IMR-90 (cell line): ENCODE results near the gene CYB5B. TPM values are rescaled to one million over a fixed set of nuclear protein-coding genes. Genes with fewer than 3 reads are reported as not detected.

Experiments
- ATAC-seq: fragments of 200-7000 bp; cut with Tn5 transposase; 2 replicates; pipeline ENCODE4 v1.9.1; 2020; ENCODE audit warnings: low read depth, mild to moderate bottlenecking, moderate library complexity
- BruUV-seq: library from RNA; stranded (reverse); fragments of 400-500 nt; replicated peaks from 2 replicates; lab custom pipeline; 2021; lab: Mats Ljungman, UMichigan
- CTCF ChIA-PET: fragments of 300-600 bp; formaldehyde crosslinking; extraction: SDS; loops from one replicate; lab custom pipeline; 2021; ENCODE audit warnings: antibody characterized with exemption; lab: Yijun Ruan, JAX
- POLR2A ChIA-PET: fragments of 300-600 bp; sonication (Branson Sonifier 250); formaldehyde crosslinking; loops from one replicate; lab custom pipeline; 2022; ENCODE audit warnings: antibody characterized with exemption; ENCODE audit not compliant: unreplicated experiment; lab: Charles Lee
- DNase-seq: peaks from one replicate; pipeline ENCODE4 v3.0.0; 2013
- H2AFZ ChIP-seq: replicated peaks from 2 replicates; pipeline ENCODE3; 2013; ENCODE audit warnings: low read length, mild to moderate bottlenecking; ENCODE audit not compliant: poor library complexity
- H2AK5ac ChIP-seq: 2 replicates; pipeline ENCODE4 v1.6.1; 2013; ENCODE audit warnings: low read depth, low read length, inconsistent platforms
- H2AK9ac ChIP-seq: replicated peaks from 2 replicates; pipeline ENCODE3; 2013; ENCODE audit warnings: mild to moderate bottlenecking, low read depth, low read length, moderate library complexity; ENCODE audit not compliant: poor library complexity
- H2BK120ac ChIP-seq: 2 replicates; pipeline ENCODE4 v1.6.1; 2013; ENCODE audit warnings: low read depth, low read length, inconsistent platforms
- H2BK15ac ChIP-seq: 3 replicates; pipeline ENCODE4 v1.6.1; 2013; ENCODE audit warnings: low read depth, low read length, inconsistent platforms
- H2BK20ac ChIP-seq: 2 replicates; pipeline ENCODE4 v1.6.1; 2013; ENCODE audit warnings: low read depth, mild to moderate bottlenecking, inconsistent platforms, low read length, moderate library complexity
- H2BK5ac ChIP-seq: 2 replicates; pipeline ENCODE4 v1.6.1; 2013; ENCODE audit warnings: mild to moderate bottlenecking, low read depth, low read length, inconsistent platforms; ENCODE audit not compliant: poor library complexity, severe bottlenecking
- H3K14ac ChIP-seq: replicated peaks from 2 replicates; pipeline ENCODE4 v1.6.1; 2013; ENCODE audit warnings: low read depth, low read length, inconsistent platforms
- H3K18ac ChIP-seq: 2 replicates; pipeline ENCODE4 v1.6.1; 2013; ENCODE audit warnings: low read depth, low read length, control low read depth
- H3K23ac ChIP-seq: 2 replicates; pipeline ENCODE4 v1.6.1; 2013; ENCODE audit warnings: low read depth, low read length, inconsistent platforms
- H3K27ac ChIP-seq: 2 replicates; pipeline ENCODE4 v1.5.1; 2013; ENCODE audit warnings: mild to moderate bottlenecking, control low read depth, low read length; ENCODE audit not compliant: insufficient read depth
- H3K27me3 ChIP-seq: 2 replicates; pipeline ENCODE4 v1.6.1; 2013; ENCODE audit warnings: low read length; ENCODE audit not compliant: control insufficient read depth, insufficient read depth
- H3K36me3 ChIP-seq: 2 replicates; pipeline ENCODE4 v1.6.1; 2013; ENCODE audit warnings: low read length, mixed read lengths; ENCODE audit not compliant: control insufficient read depth, insufficient read depth
- H3K4ac ChIP-seq: 2 replicates; pipeline ENCODE4 v1.6.1; 2013; ENCODE audit warnings: low read depth, low read length, inconsistent platforms
- H3K4me1 ChIP-seq: 2 replicates; pipeline ENCODE4 v1.6.1; 2013; ENCODE audit warnings: low read length, mixed read lengths; ENCODE audit not compliant: control insufficient read depth, insufficient read depth
- H3K4me2 ChIP-seq: 2 replicates; pipeline ENCODE4 v1.6.1; 2013; ENCODE audit warnings: low read depth, mild to moderate bottlenecking, control low read depth, low read length, moderate library complexity
- H3K4me3 ChIP-seq: 2 replicates; pipeline ENCODE4 v1.5.1; 2013; ENCODE audit warnings: low read depth, mild to moderate bottlenecking, control low read depth, low read length, moderate library complexity; ENCODE audit not compliant: insufficient read depth
- H3K56ac ChIP-seq: 2 replicates; pipeline ENCODE4 v1.6.1; 2013; ENCODE audit warnings: low read length, inconsistent platforms; ENCODE audit not compliant: insufficient read depth; ENCODE audit errors: extremely low read depth
- H3K79me1 ChIP-seq, 2 experiments: 2 replicates each; pipeline ENCODE4 v1.6.1; 2013; ENCODE audit warnings: low read length in 2 of 2, inconsistent platforms in 1 of 2, low read depth in 1 of 2
- H3K9ac ChIP-seq: 2 replicates; pipeline ENCODE4 v1.6.1; 2013; ENCODE audit warnings: low read depth, low read length, control low read depth
- H3K9me1 ChIP-seq: 2 replicates; pipeline ENCODE4 v1.6.1; 2013; ENCODE audit warnings: low read length, inconsistent platforms; ENCODE audit not compliant: insufficient read depth
- H3K9me3 ChIP-seq: 2 replicates; pipeline ENCODE4 v1.6.1; 2013; ENCODE audit warnings: low read length; ENCODE audit not compliant: control insufficient read depth, insufficient read depth
- H4K20me1 ChIP-seq: 2 replicates; pipeline ENCODE4 v1.6.1; 2013; ENCODE audit warnings: low read length, inconsistent platforms; ENCODE audit not compliant: insufficient read depth
- H4K5ac ChIP-seq: 2 replicates; pipeline ENCODE4 v1.6.1; 2013; ENCODE audit warnings: mild to moderate bottlenecking, low read depth, low read length, control low read depth
- H4K8ac ChIP-seq, 2 experiments: 2 replicates each; pipeline ENCODE4 v1.6.1; 2013; ENCODE audit warnings: low read depth in 2 of 2, low read length in 2 of 2, control low read depth in 1 of 2, inconsistent platforms in 1 of 2
- H4K91ac ChIP-seq: 2 replicates; pipeline ENCODE4 v1.6.1; 2013; ENCODE audit warnings: low read depth, low read length, inconsistent platforms; ENCODE audit not compliant: insufficient read depth
- CEBPB ChIP-seq: IDR thresholded peaks from 2 replicates; pipeline ENCODE4 v1.6.1; 2012; ENCODE audit warnings: low read depth, low read length, improper control_type of control experiment
- CHD1 ChIP-seq: IDR thresholded peaks from 2 replicates; pipeline ENCODE4 v1.6.1; 2012; ENCODE audit warnings: low read depth, low read length, improper control_type of control experiment
- FOS ChIP-seq: fragments of 150-350 bp; IDR thresholded peaks from 2 replicates; pipeline ENCODE4 v1.6.1; 2016; ENCODE audit warnings: low read depth, low read length
- POLR2A ChIP-seq: IDR thresholded peaks from 2 replicates; pipeline ENCODE4 v1.6.1; 2012; ENCODE audit warnings: mild to moderate bottlenecking, low read depth, low read length
- RAD21 ChIP-seq: IDR thresholded peaks from 2 replicates; pipeline ENCODE4 v1.6.1; 2012; ENCODE audit warnings: low read length, improper control_type of control experiment
- RCOR1 ChIP-seq: IDR thresholded peaks from 2 replicates; pipeline ENCODE4 v1.6.1; 2012; ENCODE audit warnings: mild to moderate bottlenecking, low read length, improper control_type of control experiment; ENCODE audit not compliant: insufficient replicate concordance
- RFX5 ChIP-seq: IDR thresholded peaks from 2 replicates; pipeline ENCODE4 v1.8.0; 2012; ENCODE audit warnings: low read depth, mild to moderate bottlenecking, low read length, moderate library complexity
- WGBS, 2 experiments: methylation state at CpG; one replicate each; pipeline versions ENCODE4 v1.1.5 to v1.1.7; 2013; ENCODE audit warnings: missing lambda C conversion rate in 2 of 2; ENCODE audit not compliant: insufficient read length in 1 of 2; ENCODE audit errors: extremely low coverage in 2 of 2; 5-methylcytosine and 5-hydroxymethylcytosine counted together
- dilution Hi-C: fragments of 300-500 bp; cut with HindIII; formaldehyde crosslinking; loops from one replicate; pipeline ENCODE4 v1.14.3; 2018; ENCODE audit warnings: low sequenced_read_pairs; ENCODE audit not compliant: unreplicated experiment
- in situ Hi-C: fragments of 300-500 bp; cut with MboI; formaldehyde crosslinking; loops from 3 replicates; pipeline ENCODE4 v1.14.3; 2019; ENCODE audit warnings: low sequenced_read_pairs, inconsistent platforms, mixed read lengths
- intact Hi-C: fragments of 100-400 bp; cut with micrococcal nuclease; formaldehyde crosslinking; loops from 2 replicates; pipeline ENCODE4 v1.10.0; 2022
- polyA plus RNA-seq, 3 experiments: library from polyadenylated mRNA; depleted of rRNA; stranded (reverse); fragments of >200 nt; gene quantifications; 2 replicates each; pipeline ENCODE4 v1.2.3, GENCODE V29; 2012; ENCODE audit warnings: low replicate concordance in 1 of 3
- total RNA-seq: library from RNA; depleted of rRNA; stranded (reverse); fragments of >200 nt; gene quantifications from 2 replicates; pipeline ENCODE4 v1.2.3, GENCODE V29; 2012
- TF ChIP-seq, protein P1 (sequence below): fragments of 150-350 bp; IDR thresholded peaks from 2 replicates; pipeline ENCODE4 v1.6.1; 2016; ENCODE audit warnings: low read depth, mild to moderate bottlenecking, low read length, moderate library complexity, borderline replicate concordance
- TF ChIP-seq, protein P2 (sequence below): fragments of 150-350 bp; IDR thresholded peaks from 2 replicates; pipeline ENCODE4 v1.6.1; 2017; ENCODE audit warnings: mild to moderate bottlenecking, antibody characterized with exemption, low read length, low read depth

CYB5B gene
- total and polyA plus RNA-seq, 2 of the 4 experiments (the other 2 are of a cell fraction) = 100 to 102 TPM

- peaks cover 6% of the 10 kb centered on the region for H3K36me3 ChIP-seq
- TF ChIP-seq FOS (no peak), RCOR1 (no peak), RAD21 (no peak), CEBPB (no peak), CHD1 (no peak), RFX5 (no peak), POLR2A (no peak)
- TF ChIP-seq, protein P1, sequence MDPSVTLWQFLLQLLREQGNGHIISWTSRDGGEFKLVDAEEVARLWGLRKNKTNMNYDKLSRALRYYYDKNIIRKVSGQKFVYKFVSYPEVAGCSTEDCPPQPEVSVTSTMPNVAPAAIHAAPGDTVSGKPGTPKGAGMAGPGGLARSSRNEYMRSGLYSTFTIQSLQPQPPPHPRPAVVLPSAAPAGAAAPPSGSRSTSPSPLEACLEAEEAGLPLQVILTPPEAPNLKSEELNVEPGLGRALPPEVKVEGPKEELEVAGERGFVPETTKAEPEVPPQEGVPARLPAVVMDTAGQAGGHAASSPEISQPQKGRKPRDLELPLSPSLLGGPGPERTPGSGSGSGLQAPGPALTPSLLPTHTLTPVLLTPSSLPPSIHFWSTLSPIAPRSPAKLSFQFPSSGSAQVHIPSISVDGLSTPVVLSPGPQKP = no peak
- TF ChIP-seq, protein P2, sequence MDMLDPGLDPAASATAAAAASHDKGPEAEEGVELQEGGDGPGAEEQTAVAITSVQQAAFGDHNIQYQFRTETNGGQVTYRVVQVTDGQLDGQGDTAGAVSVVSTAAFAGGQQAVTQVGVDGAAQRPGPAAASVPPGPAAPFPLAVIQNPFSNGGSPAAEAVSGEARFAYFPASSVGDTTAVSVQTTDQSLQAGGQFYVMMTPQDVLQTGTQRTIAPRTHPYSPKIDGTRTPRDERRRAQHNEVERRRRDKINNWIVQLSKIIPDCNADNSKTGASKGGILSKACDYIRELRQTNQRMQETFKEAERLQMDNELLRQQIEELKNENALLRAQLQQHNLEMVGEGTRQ = no peak
- dilution Hi-C loops (no loop called here), intact Hi-C loops (no loop called here), in situ Hi-C loops (no loop called here)
- peaks cover 3% of the 10 kb centered on the region; the same call in 1 of the 2 replicates for H3K9me1 ChIP-seq
- H2AK5ac ChIP-seq = no peak overlapping the region; the same call in 1 of the 2 replicates
- no peaks in the 10 kb centered on the region for H3K9me3 ChIP-seq
- no peak overlapping the region for H3K23ac ChIP-seq
- peak overlapping the region; percentile 24 to 28; a peak in 2 of 4 replicates for H4K8ac ChIP-seq
- H3K79me1 ChIP-seq = peaks cover 17 to 26% of the 10 kb centered on the region in 2 experiments
- H3K4me3 ChIP-seq = no peak overlapping the region
- H2BK120ac ChIP-seq = no peak overlapping the region
- no peak overlapping the region; the same call in 1 of the 2 replicates for H3K14ac ChIP-seq
- no CpG with 5 or more reads among the region's 1 CpG for WGBS, 2 experiments
- H3K4me1 ChIP-seq = no peaks in the 10 kb centered on the region; the same call in 1 of the 2 replicates
- no peak overlapping the region for H2AK9ac ChIP-seq
- ATAC-seq = no peak
- no peak overlapping the region for H3K4me2 ChIP-seq
- no peak overlapping the region for H3K18ac ChIP-seq
- no peak overlapping the region for H3K9ac ChIP-seq
- H4K91ac ChIP-seq = no peak overlapping the region
- H3K4ac ChIP-seq = 0 out of 2 replicates have a peak overlapping the region, but pooled peaks have one; percentile 27
- BruUV-seq = no TSS peak
- no peak overlapping the region for H3K56ac ChIP-seq
- H2BK5ac ChIP-seq = no peak overlapping the region
- H2BK20ac ChIP-seq = 0 out of 2 replicates have a peak overlapping the region, but pooled peaks have one; percentile 25
- no peak overlapping the region for H3K27ac ChIP-seq
- no peaks in the 10 kb centered on the region for H3K27me3 ChIP-seq
- peak overlapping the region; percentile 64 for H2AFZ ChIP-seq
- POLR2A ChIA-PET = no interaction called here
- peak; percentile 39 for DNase-seq
- CTCF ChIA-PET = interaction anchor here (0.9 kb wide), 1 partner anchor 10 kb away, joined by 3 read pairs; no protein-coding TSS in a partner anchor
- no peak overlapping the region for H2BK15ac ChIP-seq
- no peaks in the 10 kb centered on the region for H4K20me1 ChIP-seq
- H4K5ac ChIP-seq = peak overlapping the region; percentile 35; the same call in 1 of the 2 replicates
Observed at GRCh38 chr16:69386596-69386995, 37.8 kb upstream of the CYB5B start.
